K562 (cell line): Measurements from ENCODE around the gene ADAMTS2. TPM values are rescaled to one million over a fixed set of nuclear protein-coding genes. Genes with fewer than 3 reads are reported as not detected.

ENCODE experiments used
- ATAC-seq: fragments of 200-7000 bp; cut with Tn5 transposase; 3 replicates; pipeline ENCODE4 v1.9.1; 2020; ENCODE audit warnings: moderate library complexity
- BruUV-seq: library from RNA; stranded (reverse); fragments of 400-500 nt; replicated peaks from 2 replicates; lab custom pipeline; 2021; lab: Mats Ljungman, UMichigan
- CTCF ChIA-PET: fragments of 300-600 bp; formaldehyde crosslinking; extraction: SDS; loops from one replicate; lab custom pipeline; 2021; ENCODE audit warnings: low intra/inter-chr PET ratio; lab: Yijun Ruan, JAX
- POLR2A ChIA-PET: fragments of 300-600, 350-650 bp; sonication (Branson Sonifier 250); formaldehyde crosslinking; extraction: SDS; loops from one replicate; lab custom pipeline; 2021; ENCODE audit warnings: antibody characterized with exemption, inconsistent platforms; lab: Yijun Ruan, JAX
- DNase-seq, 4 experiments: peaks; one replicate each; pipeline versions ENCODE4 v3.0.0 to v3.0.0-alpha.2; 2011 to 2018; ENCODE audit warnings: low spot score in 3 of 4, mixed read lengths in 3 of 4; ENCODE audit errors: extremely low read depth in 1 of 4
- FAIRE-seq: peaks from 2 replicates; lab custom pipeline; 2011; peaks lifted over from hg19 to GRCh38; lab: Jason Lieb, UNC
- H2AFZ ChIP-seq: 2 replicates; pipeline ENCODE4 v1.6.0; 2011; ENCODE audit warnings: low read depth, low read length, control low read depth, inconsistent platforms
- H3K27ac ChIP-seq: fragments of 200-600 bp; 3 replicates; pipeline ENCODE4 v1.8.0; 2011; ENCODE audit warnings: low read depth, mild to moderate bottlenecking, control low read depth, inconsistent platforms, low read length, moderate library complexity, mixed read lengths; ENCODE audit errors: extremely low read depth
- H3K27me3 ChIP-seq, 2 experiments: fragments of 300-600 bp in 1 of 2; 2 replicates in 1 of 2; 3 replicates in 1 of 2; pipeline versions ENCODE4 v1.6.0 to v1.8.0; 2011; ENCODE audit warnings: inconsistent platforms in 2 of 2, low read length in 2 of 2, mild to moderate bottlenecking in 1 of 2, mixed read lengths in 1 of 2, moderate library complexity in 1 of 2; ENCODE audit not compliant: control insufficient read depth in 2 of 2, insufficient read depth in 2 of 2
- H3K36me3 ChIP-seq: fragments of 300-600 bp; 3 replicates; pipeline ENCODE4 v1.8.0; 2011; ENCODE audit warnings: mild to moderate bottlenecking, low read length, inconsistent platforms; ENCODE audit not compliant: control insufficient read depth, insufficient read depth
- H3K4me1 ChIP-seq, 2 experiments: fragments of 200-600 bp in 1 of 2; replicated peaks in 1 of 2; 2 replicates in 1 of 2; 3 replicates in 1 of 2; pipeline versions ENCODE4 v1.5.1 to v1.8.0; 2011; ENCODE audit warnings: inconsistent platforms in 2 of 2, low read length in 2 of 2, mild to moderate bottlenecking in 1 of 2, mixed read lengths in 1 of 2, moderate library complexity in 1 of 2; ENCODE audit not compliant: control insufficient read depth in 2 of 2, insufficient read depth in 2 of 2
- H3K4me2 ChIP-seq: 2 replicates; pipeline ENCODE4 v1.6.1; 2011; ENCODE audit warnings: low read length, control low read depth, inconsistent platforms, mixed read lengths; ENCODE audit not compliant: insufficient read depth
- H3K4me3 ChIP-seq: fragments of 200-600 bp; sonication (generic), shearing (Covaris generic); 2 replicates; pipeline ENCODE4 v1.5.1; 2016; ENCODE audit warnings: control low read depth, inconsistent platforms
- H3K79me2 ChIP-seq: fragments of 200-600 bp; 3 replicates; pipeline ENCODE4 v1.8.0; 2011; ENCODE audit warnings: low read length, inconsistent platforms; ENCODE audit not compliant: control insufficient read depth, insufficient read depth
- H3K9ac ChIP-seq, 2 experiments: 2 replicates each; pipeline versions ENCODE4 v1.6.0 to v1.6.1; 2011; ENCODE audit warnings: low read depth in 2 of 2, low read length in 2 of 2, control low read depth in 1 of 2, inconsistent platforms in 1 of 2, mild to moderate bottlenecking in 1 of 2, mixed read lengths in 1 of 2; ENCODE audit not compliant: insufficient read depth in 1 of 2
- H3K9me1 ChIP-seq: one replicate; pipeline ENCODE4 v1.6.0; 2011; ENCODE audit warnings: inconsistent platforms, mild to moderate bottlenecking, low read length, moderate library complexity; ENCODE audit not compliant: control insufficient read depth, insufficient read depth
- H3K9me3 ChIP-seq: replicated peaks from 2 replicates; pipeline ENCODE4 v1.5.1; 2011; ENCODE audit warnings: low read depth, low read length, inconsistent platforms; ENCODE audit not compliant: control insufficient read depth, insufficient read depth
- H4K20me1 ChIP-seq: replicated peaks from 2 replicates; pipeline ENCODE4 v1.6.1; 2011; ENCODE audit warnings: low read length, inconsistent platforms, mixed read lengths; ENCODE audit not compliant: control insufficient read depth, insufficient read depth
- DDX20 ChIP-seq: fragments of 450-650 bp; IDR thresholded peaks from 2 replicates; pipeline ENCODE4 v1.6.1; 2016; ENCODE audit warnings: missing genetic modification characterization, low read depth, mild to moderate bottlenecking, missing compliant biosample characterization, moderate library complexity
- HDAC8 ChIP-seq: fragments of 450-650 bp; IDR thresholded peaks from 2 replicates; pipeline ENCODE4 v1.6.1; 2016; ENCODE audit warnings: mild to moderate bottlenecking, missing genetic modification characterization, moderate library complexity, missing compliant biosample characterization
- SNIP1 ChIP-seq: fragments of 450-650 bp; IDR thresholded peaks from 2 replicates; pipeline ENCODE4 v1.7.1; 2017; ENCODE audit warnings: low read depth, mild to moderate bottlenecking
- TAF9B ChIP-seq: fragments of 450-650 bp; IDR thresholded peaks from 2 replicates; pipeline ENCODE4 v1.6.1; 2018; ENCODE audit warnings: mild to moderate bottlenecking; ENCODE audit not compliant: partially characterized antibody
- ZNF12 ChIP-seq: sonication (generic); formaldehyde crosslinking; IDR thresholded peaks from 2 replicates; pipeline ENCODE4 v1.4.0; 2020; ENCODE audit warnings: mild to moderate bottlenecking, missing genetic modification reagents
- ZNF780A ChIP-seq: fragments of 250-450 bp; sonication (Bioruptor Pico); IDR thresholded peaks from 2 replicates; pipeline ENCODE4 v1.5.0; 2021; ENCODE audit warnings: mild to moderate bottlenecking
- WGBS: fragments of 100-300 bp; shearing (Covaris generic); methylation state at CpG from one replicate; pipeline ENCODE4 v1.1.6; 2016; ENCODE audit warnings: low coverage, mixed read lengths; ENCODE audit not compliant: insufficient coverage; ENCODE audit errors: missing lambda C conversion rate; 5-methylcytosine and 5-hydroxymethylcytosine counted together
- in situ Hi-C: fragments of 300-500 bp; cut with MboI; formaldehyde crosslinking; loops from 4 replicates; pipeline ENCODE4 v1.15.0; 2018; ENCODE audit warnings: inconsistent platforms, mixed read lengths
- intact Hi-C: fragments of 100-400 bp; cut with micrococcal nuclease; formaldehyde crosslinking; loops from 2 replicates; pipeline ENCODE4 v1.14.2; 2022
- polyA plus RNA-seq, 8 experiments: library from polyadenylated mRNA; depleted of rRNA in 4 of 8; stranded (reverse) in 5 of 8; unstranded in 3 of 8; fragments of >200 nt; fragmentation: Nextera tagmentation in 2 of 8; fragmentation: Illumina TruSeq in 1 of 8; extraction: Ambion mirVana in 2 of 8; extraction: Trizol in 1 of 8; gene quantifications; 2 replicates each; pipeline versions ENCODE4 v1.2.1 to v1.2.3, GENCODE V29; 2011 to 2014; ENCODE audit warnings: inconsistent platforms in 1 of 8, missing spikeins in 1 of 8
- total RNA-seq, 7 experiments: library from RNA; depleted of rRNA in 6 of 7; stranded (reverse); fragments of >200 nt in 6 of 7; fragmentation: Illumina TruSeq in 2 of 7; extraction: Trizol in 2 of 7; gene quantifications; 2 replicates each; pipeline versions ENCODE4 v1.2.1 to v1.2.3, GENCODE V29; 2011 to 2021; ENCODE audit warnings: low replicate concordance in 1 of 7
- TF ChIP-seq, protein P1 (sequence below): IDR thresholded peaks from 2 replicates; pipeline ENCODE4 v1.6.1; 2011; ENCODE audit warnings: borderline replicate concordance, low read depth, mild to moderate bottlenecking, moderate library complexity, low read length; ENCODE audit not compliant: insufficient read depth, poor library complexity, severe bottlenecking
- TF ChIP-seq, protein P2 (sequence below): IDR thresholded peaks from 3 replicates; pipeline ENCODE4 v1.6.1; 2011; ENCODE audit warnings: borderline replicate concordance, mild to moderate bottlenecking; ENCODE audit not compliant: insufficient read length, insufficient read depth

ADAMTS2 gene
- total and polyA plus RNA-seq, 9 of the 15 experiments (the other 6 are each of a cell fraction or from before 2014, with no cell fraction given), result not detected

DNA sequence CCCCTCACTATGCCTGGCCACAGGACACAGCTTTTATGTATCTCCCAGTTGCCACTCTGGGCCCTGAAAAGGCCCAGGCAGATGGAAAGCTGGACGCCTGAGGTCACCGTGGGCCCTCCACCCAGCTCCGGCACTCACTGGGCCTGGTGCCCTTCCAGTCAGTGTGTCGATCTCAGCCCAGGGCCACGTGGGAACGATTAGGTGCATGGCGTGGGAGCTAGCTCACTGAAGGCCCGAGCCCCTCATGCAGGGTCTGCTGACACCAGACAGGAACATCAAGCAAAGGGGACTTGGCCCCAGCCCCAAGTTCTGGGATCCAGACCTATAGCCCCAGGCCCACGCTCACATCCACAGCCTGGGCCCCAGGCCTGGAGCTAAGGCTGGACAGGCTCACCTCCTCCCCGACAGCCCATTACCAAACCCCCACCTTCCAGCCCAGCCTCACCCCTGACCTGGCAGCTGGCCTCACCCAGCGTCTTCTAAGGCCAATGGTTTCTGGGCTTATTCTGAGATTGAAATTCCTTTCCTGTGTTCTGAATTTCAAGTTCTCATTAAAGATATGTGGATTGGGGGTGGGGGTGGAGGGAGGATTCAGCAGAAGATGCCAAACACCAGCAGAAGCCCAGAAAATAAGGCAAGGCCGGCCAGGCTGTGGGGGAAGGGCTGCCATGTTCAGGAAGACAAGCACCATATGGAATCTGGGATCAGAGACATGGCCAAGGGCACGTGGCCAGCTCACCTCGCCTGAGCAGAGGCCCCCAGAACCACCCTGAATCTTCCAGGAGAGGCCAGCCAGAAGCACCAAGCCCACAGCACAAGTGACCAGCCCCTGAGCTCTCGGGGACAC, 74.5 kb downstream of the ADAMTS2 start:
- no TSS peak for BruUV-seq
- Histone ChIP-seq H3K4me2 (no peak overlapping the region), H4K20me1 (no peaks in the 10 kb centered on the region), H3K79me2 (no peaks in the 10 kb centered on the region), H3K9me1 (no peaks in the 10 kb centered on the region), H3K9ac (no peak overlapping the region), H3K27ac (no peak overlapping the region), H3K9me3 (no peaks in the 10 kb centered on the region), H3K4me3 (no peak overlapping the region), H2AFZ (no peak overlapping the region), H3K36me3 (no peaks in the 10 kb centered on the region), H3K27me3 (peaks cover 0 to 36% of the 10 kb centered on the region in 2 experiments; a peak in 2 of 5 replicates), H3K4me1 (peaks cover 0 to 9% of the 10 kb centered on the region in 2 experiments; a peak in 1 of 5 replicates)
- WGBS, result 2% methylated on average over 15 of the region's 15 CpGs
- ChIA-PET CTCF (no interaction called here), POLR2A (no interaction called here)
- DNase-seq (no peak), FAIRE-seq (no peak), ATAC-seq (no peak)
- in situ Hi-C loops, result no loop called here
- intact Hi-C loops, result no loop called here
- no peak for TF ChIP-seq SNIP1

DNA sequence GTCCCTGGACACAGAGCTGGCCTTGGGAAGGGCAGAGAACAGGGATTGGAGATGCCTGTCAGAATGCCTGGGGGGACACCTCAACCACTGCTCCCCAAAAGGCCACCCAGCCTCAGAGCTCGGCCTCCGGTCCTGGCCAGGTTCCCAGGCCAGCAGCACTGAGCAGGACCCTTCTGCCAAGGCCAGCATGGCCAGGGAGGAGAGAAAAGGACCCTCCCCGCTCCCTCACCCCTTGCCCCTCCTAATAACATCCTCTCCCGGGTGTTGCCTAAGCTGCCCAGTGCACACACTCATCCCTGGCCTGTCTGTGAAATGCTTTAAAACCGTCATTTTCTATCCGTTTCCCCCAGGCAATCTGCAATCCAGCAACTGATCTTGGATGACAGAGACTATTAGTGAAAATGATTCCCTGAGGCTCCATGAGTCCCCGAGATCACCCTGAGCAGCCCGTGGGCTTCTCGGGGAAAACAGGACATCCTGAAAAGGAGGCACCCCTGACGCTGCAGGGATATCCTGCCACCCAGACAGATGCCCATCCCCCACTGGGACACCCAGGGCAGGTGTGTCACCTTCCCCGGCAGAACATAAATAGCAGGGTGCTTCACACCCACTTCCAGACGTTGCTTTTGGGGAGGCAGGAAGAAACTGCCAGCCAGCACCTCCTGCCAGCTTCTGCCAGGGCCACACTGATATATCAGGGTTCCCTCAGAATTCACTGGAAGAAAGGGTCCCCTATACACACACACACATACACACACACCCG, 75.3 kb downstream of the ADAMTS2 start:
- H4K20me1 ChIP-seq, result no peaks in the 10 kb centered on the region
- no peaks in the 10 kb centered on the region for H3K9me3 ChIP-seq
- H3K4me3 ChIP-seq, result no peak overlapping the region
- H2AFZ ChIP-seq, result no peak overlapping the region
- H3K27ac ChIP-seq, result no peak overlapping the region
- FAIRE-seq, result no peak
- no TSS peak for BruUV-seq
- H3K79me2 ChIP-seq, result no peaks in the 10 kb centered on the region
- DNase-seq, result no peak
- WGBS, result 1% methylated on average over 12 of the region's 13 CpGs
- no peaks in the 10 kb centered on the region for H3K9me1 ChIP-seq
- intact Hi-C loops (no loop called here), in situ Hi-C loops (no loop called here)
- no peaks in the 10 kb centered on the region for H3K36me3 ChIP-seq
- no peak overlapping the region for H3K9ac ChIP-seq
- ChIA-PET CTCF (no interaction called here), POLR2A (interaction anchor here (0.6 to 1.0 kb wide), 3 partner anchors 21 to 474 kb away, joined by 3 to 4 read pairs (median 3); no protein-coding TSS in a partner anchor)
- H3K4me2 ChIP-seq, result no peak overlapping the region
- ATAC-seq, result no peak
- peaks cover 0 to 8% of the 10 kb centered on the region in 2 experiments; a peak in 1 of 5 replicates for H3K4me1 ChIP-seq
- peaks cover 0 to 39% of the 10 kb centered on the region in 2 experiments; a peak in 3 of 5 replicates for H3K27me3 ChIP-seq
- no peak for TF ChIP-seq ZNF12
- no peak for TF ChIP-seq DDX20 (tag)
- TF ChIP-seq, protein P1, sequence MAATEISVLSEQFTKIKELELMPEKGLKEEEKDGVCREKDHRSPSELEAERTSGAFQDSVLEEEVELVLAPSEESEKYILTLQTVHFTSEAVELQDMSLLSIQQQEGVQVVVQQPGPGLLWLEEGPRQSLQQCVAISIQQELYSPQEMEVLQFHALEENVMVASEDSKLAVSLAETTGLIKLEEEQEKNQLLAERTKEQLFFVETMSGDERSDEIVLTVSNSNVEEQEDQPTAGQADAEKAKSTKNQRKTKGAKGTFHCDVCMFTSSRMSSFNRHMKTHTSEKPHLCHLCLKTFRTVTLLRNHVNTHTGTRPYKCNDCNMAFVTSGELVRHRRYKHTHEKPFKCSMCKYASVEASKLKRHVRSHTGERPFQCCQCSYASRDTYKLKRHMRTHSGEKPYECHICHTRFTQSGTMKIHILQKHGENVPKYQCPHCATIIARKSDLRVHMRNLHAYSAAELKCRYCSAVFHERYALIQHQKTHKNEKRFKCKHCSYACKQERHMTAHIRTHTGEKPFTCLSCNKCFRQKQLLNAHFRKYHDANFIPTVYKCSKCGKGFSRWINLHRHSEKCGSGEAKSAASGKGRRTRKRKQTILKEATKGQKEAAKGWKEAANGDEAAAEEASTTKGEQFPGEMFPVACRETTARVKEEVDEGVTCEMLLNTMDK, result no peak
- no peak for TF ChIP-seq ZNF780A (CRISPR knock-in tag)
- no peak for TF ChIP-seq HDAC8 (tag)
- TF ChIP-seq TAF9B, result no peak
- TF ChIP-seq, protein P2, sequence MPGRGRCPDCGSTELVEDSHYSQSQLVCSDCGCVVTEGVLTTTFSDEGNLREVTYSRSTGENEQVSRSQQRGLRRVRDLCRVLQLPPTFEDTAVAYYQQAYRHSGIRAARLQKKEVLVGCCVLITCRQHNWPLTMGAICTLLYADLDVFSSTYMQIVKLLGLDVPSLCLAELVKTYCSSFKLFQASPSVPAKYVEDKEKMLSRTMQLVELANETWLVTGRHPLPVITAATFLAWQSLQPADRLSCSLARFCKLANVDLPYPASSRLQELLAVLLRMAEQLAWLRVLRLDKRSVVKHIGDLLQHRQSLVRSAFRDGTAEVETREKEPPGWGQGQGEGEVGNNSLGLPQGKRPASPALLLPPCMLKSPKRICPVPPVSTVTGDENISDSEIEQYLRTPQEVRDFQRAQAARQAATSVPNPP, result no peak
